K562 (cell line): Measurements from ENCODE around the gene MEX3A. TPM values are rescaled to one million over a fixed set of nuclear protein-coding genes. Genes with fewer than 3 reads are reported as not detected.
A peak's percentile ranks its signal among the peaks of the same experiment; 100 is the strongest.

Source experiments
- CSDE1 ChIP-seq, 2 experiments: fragments of 450-650 bp; IDR thresholded peaks; 2 replicates each; pipeline ENCODE4 v1.6.1; 2016; ENCODE audit warnings: mild to moderate bottlenecking in 1 of 2
- EHMT2 ChIP-seq: fragments of 450-650 bp; IDR thresholded peaks from 2 replicates; pipeline ENCODE4 v1.6.1; 2018; ENCODE audit warnings: antibody characterized with exemption
- ELF1 ChIP-seq: fragments of 200-800 bp; sonication (Bioruptor generic); IDR thresholded peaks from 2 replicates; pipeline ENCODE4 v1.6.1; 2016; ENCODE audit warnings: missing genetic modification characterization, missing compliant biosample characterization
- HNRNPUL1 ChIP-seq: fragments of 200-400 bp; formaldehyde crosslinking; IDR thresholded peaks from 2 replicates; pipeline ENCODE4 v1.6.1; 2017; ENCODE audit warnings: low read length
- JUNB ChIP-seq: fragments of 450-650 bp; formaldehyde crosslinking; conservative IDR thresholded peaks from 2 replicates; pipeline ENCODE4 v1.4.0; 2020; ENCODE audit warnings: mild to moderate bottlenecking
- L3MBTL2 ChIP-seq: fragments of 450-650 bp; IDR thresholded peaks from 2 replicates; pipeline ENCODE4 v1.6.1; 2016; ENCODE audit warnings: mild to moderate bottlenecking, moderate library complexity
- LEF1 ChIP-seq: fragments of 450-650 bp; IDR thresholded peaks from 2 replicates; pipeline ENCODE4 v1.6.1; 2016; ENCODE audit warnings: mild to moderate bottlenecking
- NCOR1 ChIP-seq: fragments of 450-650 bp; IDR thresholded peaks from 2 replicates; pipeline ENCODE4 v1.6.1; 2016; ENCODE audit warnings: mild to moderate bottlenecking, moderate library complexity
- NFE2 ChIP-seq: IDR thresholded peaks from 2 replicates; pipeline ENCODE4 v1.6.1; 2014; ENCODE audit warnings: antibody characterized with exemption, low read depth
- NRF1 ChIP-seq, 2 experiments: fragments of 450-650 bp; IDR thresholded peaks in 1 of 2; conservative IDR thresholded peaks in 1 of 2; 2 replicates each; pipeline ENCODE4 v1.6.1; 2014; ENCODE audit warnings: mild to moderate bottlenecking in 2 of 2
- POU5F1 ChIP-seq: fragments of 150-350 bp; IDR thresholded peaks from 2 replicates; pipeline ENCODE4 v1.6.1; 2014; ENCODE audit warnings: borderline replicate concordance, low read length, low read depth, mild to moderate bottlenecking; ENCODE audit not compliant: partially characterized antibody
- ZNF143 ChIP-seq: sonication (generic); formaldehyde crosslinking; IDR thresholded peaks from 2 replicates; pipeline ENCODE4 v1.9.0; 2022; ENCODE audit warnings: mild to moderate bottlenecking, missing genetic modification reagents
- ZNF695 ChIP-seq: fragments of 450-650 bp; formaldehyde crosslinking; IDR thresholded peaks from 2 replicates; pipeline ENCODE4 v1.4.0; 2020; ENCODE audit warnings: mild to moderate bottlenecking, moderate library complexity
- polyA plus RNA-seq, 8 experiments: library from polyadenylated mRNA; depleted of rRNA in 4 of 8; stranded (reverse) in 5 of 8; unstranded in 3 of 8; fragments of >200 nt; fragmentation: Nextera tagmentation in 2 of 8; fragmentation: Illumina TruSeq in 1 of 8; extraction: Ambion mirVana in 2 of 8; extraction: Trizol in 1 of 8; gene quantifications; 2 replicates each; pipeline versions ENCODE4 v1.2.1 to v1.2.3, GENCODE V29; 2011 to 2014; ENCODE audit warnings: inconsistent platforms in 1 of 8, missing spikeins in 1 of 8
- total RNA-seq, 7 experiments: library from RNA; depleted of rRNA in 6 of 7; stranded (reverse); fragments of >200 nt in 6 of 7; fragmentation: Illumina TruSeq in 2 of 7; extraction: Trizol in 2 of 7; gene quantifications; 2 replicates each; pipeline versions ENCODE4 v1.2.1 to v1.2.3, GENCODE V29; 2011 to 2021; ENCODE audit warnings: low replicate concordance in 1 of 7
- TF ChIP-seq, protein P1 (sequence below): fragments of 450-650 bp; formaldehyde crosslinking; IDR thresholded peaks from 2 replicates; pipeline ENCODE4 v1.4.0; 2020; ENCODE audit warnings: mild to moderate bottlenecking, moderate library complexity
- TF ChIP-seq, protein P2 (sequence below): fragments of 200-800 bp; sonication (Bioruptor generic); IDR thresholded peaks from 2 replicates; pipeline ENCODE4 v1.6.1; 2017; ENCODE audit warnings: missing genetic modification characterization, missing compliant biosample characterization
- TF ChIP-seq, protein P3 (sequence below), 2 experiments: fragments of 450-650 bp in 1 of 2; sonication (generic) in 1 of 2; formaldehyde crosslinking; conservative IDR thresholded peaks; 2 replicates each; pipeline versions ENCODE4 v1.4.0 to v1.8.1; 2020 to 2022; ENCODE audit warnings: mild to moderate bottlenecking in 1 of 2, missing genetic modification reagents in 1 of 2
- TF ChIP-seq, protein P4 (sequence below), 3 experiments: fragments of 200-800 bp in 1 of 3; sonication (Bioruptor generic) in 1 of 3; sonication (generic) in 1 of 3; formaldehyde crosslinking in 1 of 3; IDR thresholded peaks; 2 replicates each; pipeline versions ENCODE4 v1.6.1 to v1.8.0; 2016 to 2022; ENCODE audit warnings: mild to moderate bottlenecking in 2 of 3, missing compliant biosample characterization in 2 of 3, missing genetic modification characterization in 2 of 3, missing genetic modification reagents in 1 of 3
- TF ChIP-seq, protein P5 (sequence below): sonication (generic); formaldehyde crosslinking; IDR thresholded peaks from 2 replicates; pipeline ENCODE4 v1.9.0; 2022; ENCODE audit warnings: mild to moderate bottlenecking, missing genetic modification reagents
- TF ChIP-seq, protein P6 (sequence below): fragments of 250-450 bp; sonication (Bioruptor Pico); IDR thresholded peaks from 2 replicates; pipeline ENCODE4 v1.4.0; 2020

The MEX3A gene
- total and polyA plus RNA-seq, 9 of the 15 experiments (the other 6 are each of a cell fraction or from before 2014, with no cell fraction given): 0.36 to 13.7 (median 5.2) TPM

DNA sequence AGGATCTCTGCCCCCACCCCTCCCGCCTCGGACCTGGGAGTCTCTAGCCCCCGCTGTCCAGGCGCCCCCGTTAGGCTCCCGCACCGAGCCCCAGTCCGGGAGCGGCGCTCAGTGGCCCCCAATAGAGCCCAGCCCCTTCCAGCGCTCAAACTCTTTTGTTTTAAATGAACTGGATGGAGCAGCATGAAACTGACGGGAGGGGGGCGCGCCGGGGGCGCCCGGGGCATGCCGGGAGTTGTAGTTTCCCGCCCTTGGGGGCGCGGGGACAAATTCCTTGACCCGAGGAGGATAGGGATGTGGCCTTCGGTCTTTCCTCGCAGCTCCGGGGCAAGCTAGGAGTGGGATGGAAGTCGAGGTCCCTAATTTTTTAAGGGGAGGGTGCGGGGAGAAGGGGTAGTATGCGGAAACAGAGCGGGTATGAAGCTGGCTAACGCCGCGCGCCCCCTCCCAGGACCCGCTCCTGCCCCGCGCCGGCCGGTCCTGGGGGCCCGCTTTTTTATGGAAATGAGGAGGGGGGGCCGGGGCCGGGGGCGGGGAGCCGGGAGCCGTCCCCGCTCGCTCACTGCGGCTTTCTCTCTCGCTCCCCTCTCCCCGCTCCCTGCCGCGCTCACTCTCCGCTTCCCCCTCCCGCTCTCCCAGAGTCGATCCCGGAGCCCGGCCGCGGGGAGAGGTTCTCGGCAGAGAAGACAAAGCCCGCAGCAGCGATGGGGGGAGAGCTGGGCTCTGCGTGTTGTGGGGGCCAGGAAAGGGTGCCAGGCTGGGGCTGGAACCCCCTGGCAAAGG is at the start of gene MEX3A (continued):
- TF ChIP-seq, protein P1, sequence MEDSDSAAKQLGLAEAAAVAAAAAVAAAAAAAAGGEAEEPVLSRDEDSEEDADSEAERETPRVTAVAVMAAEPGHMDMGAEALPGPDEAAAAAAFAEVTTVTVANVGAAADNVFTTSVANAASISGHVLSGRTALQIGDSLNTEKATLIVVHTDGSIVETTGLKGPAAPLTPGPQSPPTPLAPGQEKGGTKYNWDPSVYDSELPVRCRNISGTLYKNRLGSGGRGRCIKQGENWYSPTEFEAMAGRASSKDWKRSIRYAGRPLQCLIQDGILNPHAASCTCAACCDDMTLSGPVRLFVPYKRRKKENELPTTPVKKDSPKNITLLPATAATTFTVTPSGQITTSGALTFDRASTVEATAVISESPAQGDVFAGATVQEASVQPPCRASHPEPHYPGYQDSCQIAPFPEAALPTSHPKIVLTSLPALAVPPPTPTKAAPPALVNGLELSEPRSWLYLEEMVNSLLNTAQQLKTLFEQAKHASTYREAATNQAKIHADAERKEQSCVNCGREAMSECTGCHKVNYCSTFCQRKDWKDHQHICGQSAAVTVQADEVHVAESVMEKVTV (CRISPR knock-in tag): no peak
- TF ChIP-seq NCOR1 (no peak), LEF1 (no peak), ZNF143 (CRISPR knock-in tag) (peak; percentile 92), EHMT2 (no peak), NFE2 (no peak), NRF1 (conservative IDR thresholded peaks at IDR 0.05 in 1 of 2, IDR thresholded peaks at IDR 0.05 in 1 of 2) (peak in 1 of 2 experiments; percentile 32; a peak in 1 of 4 replicates), ZNF695 (CRISPR knock-in tag) (no peak), JUNB (CRISPR knock-in tag) (no peak), L3MBTL2 (peak; percentile 54; the same call in 1 of the 2 replicates), HNRNPUL1 (no peak), ELF1 (tag) (peak; percentile 22; the same call in 1 of the 2 replicates), POU5F1 (peak; percentile 46), CSDE1 (IDR thresholded peaks at IDR 0.05) (no peak)
- TF ChIP-seq, protein P2, sequence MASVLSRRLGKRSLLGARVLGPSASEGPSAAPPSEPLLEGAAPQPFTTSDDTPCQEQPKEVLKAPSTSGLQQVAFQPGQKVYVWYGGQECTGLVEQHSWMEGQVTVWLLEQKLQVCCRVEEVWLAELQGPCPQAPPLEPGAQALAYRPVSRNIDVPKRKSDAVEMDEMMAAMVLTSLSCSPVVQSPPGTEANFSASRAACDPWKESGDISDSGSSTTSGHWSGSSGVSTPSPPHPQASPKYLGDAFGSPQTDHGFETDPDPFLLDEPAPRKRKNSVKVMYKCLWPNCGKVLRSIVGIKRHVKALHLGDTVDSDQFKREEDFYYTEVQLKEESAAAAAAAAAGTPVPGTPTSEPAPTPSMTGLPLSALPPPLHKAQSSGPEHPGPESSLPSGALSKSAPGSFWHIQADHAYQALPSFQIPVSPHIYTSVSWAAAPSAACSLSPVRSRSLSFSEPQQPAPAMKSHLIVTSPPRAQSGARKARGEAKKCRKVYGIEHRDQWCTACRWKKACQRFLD (CRISPR knock-in tag): no peak
- TF ChIP-seq, protein P3, sequence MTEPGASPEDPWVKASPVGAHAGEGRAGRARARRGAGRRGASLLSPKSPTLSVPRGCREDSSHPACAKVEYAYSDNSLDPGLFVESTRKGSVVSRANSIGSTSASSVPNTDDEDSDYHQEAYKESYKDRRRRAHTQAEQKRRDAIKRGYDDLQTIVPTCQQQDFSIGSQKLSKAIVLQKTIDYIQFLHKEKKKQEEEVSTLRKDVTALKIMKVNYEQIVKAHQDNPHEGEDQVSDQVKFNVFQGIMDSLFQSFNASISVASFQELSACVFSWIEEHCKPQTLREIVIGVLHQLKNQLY (CRISPR knock-in tag; conservative IDR thresholded peaks at IDR 0.05): no peak
- TF ChIP-seq, protein P4, sequence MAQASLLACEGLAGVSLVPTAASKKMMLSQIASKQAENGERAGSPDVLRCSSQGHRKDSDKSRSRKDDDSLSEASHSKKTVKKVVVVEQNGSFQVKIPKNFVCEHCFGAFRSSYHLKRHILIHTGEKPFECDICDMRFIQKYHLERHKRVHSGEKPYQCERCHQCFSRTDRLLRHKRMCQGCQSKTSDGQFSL (CRISPR knock-in tag; IDR thresholded peaks at IDR 0.05): no peak
- TF ChIP-seq, protein P4 (tag; IDR thresholded peaks at IDR 0.05): peak in 1 of 2 experiments; percentile 30; a peak in 1 of 4 replicates
- TF ChIP-seq, protein P5, sequence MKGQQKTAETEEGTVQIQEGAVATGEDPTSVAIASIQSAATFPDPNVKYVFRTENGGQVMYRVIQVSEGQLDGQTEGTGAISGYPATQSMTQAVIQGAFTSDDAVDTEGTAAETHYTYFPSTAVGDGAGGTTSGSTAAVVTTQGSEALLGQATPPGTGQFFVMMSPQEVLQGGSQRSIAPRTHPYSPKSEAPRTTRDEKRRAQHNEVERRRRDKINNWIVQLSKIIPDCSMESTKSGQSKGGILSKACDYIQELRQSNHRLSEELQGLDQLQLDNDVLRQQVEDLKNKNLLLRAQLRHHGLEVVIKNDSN (CRISPR knock-in tag): no peak
- TF ChIP-seq, protein P6, sequence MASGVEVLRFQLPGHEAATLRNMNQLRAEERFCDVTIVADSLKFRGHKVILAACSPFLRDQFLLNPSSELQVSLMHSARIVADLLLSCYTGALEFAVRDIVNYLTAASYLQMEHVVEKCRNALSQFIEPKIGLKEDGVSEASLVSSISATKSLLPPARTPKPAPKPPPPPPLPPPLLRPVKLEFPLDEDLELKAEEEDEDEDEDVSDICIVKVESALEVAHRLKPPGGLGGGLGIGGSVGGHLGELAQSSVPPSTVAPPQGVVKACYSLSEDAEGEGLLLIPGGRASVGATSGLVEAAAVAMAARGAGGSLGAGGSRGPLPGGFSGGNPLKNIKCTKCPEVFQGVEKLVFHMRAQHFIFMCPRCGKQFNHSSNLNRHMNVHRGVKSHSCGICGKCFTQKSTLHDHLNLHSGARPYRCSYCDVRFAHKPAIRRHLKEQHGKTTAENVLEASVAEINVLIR (CRISPR knock-in tag): peak; percentile 37; the same call in 1 of the 2 replicates
